Measurements from ENCODE around the gene CLDN24. TPM values are rescaled to one million over a fixed set of nuclear protein-coding genes. Genes with fewer than 3 reads are reported as not detected.

Gene CLDN24
- total RNA-seq, 4 donors from 2014 or later: not detected

DNA sequence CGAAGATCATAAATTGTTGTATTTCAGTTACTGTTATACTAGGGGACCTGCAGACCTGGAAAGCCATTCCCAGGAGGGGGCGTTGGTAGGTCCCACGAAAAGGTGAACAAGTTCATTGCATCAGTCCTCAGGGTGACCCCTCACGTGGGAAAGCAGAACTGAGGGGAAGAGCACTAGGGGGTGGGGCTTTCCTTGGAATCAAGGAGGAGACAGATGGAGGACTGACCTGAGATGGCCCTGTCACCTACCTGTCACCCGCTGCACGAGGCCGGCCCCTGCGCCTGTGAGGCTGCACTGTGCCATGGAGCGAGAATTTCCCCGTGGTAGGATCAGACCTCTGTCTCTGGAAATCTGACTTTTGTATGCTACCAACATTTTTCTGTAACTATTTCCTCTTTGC, 41.8 kb upstream of the CLDN24 start:
- 70 to 100% methylated on average over 1 to 4 of the region's 10 CpGs for WGBS, 2 donors (ENCODE audit: low coverage in 1 of 2)
- Histone ChIP-seq H3K36me3 (no peaks in the 10 kb centered on the region), H3K27ac (no peak overlapping the region), H3K27me3 (no peaks in the 10 kb centered on the region), H3K4me1 (no peaks in the 10 kb centered on the region), H3K9me3 (no peaks in the 10 kb centered on the region), H3K4me3 (no peak overlapping the region)
- TF ChIP-seq POLR2A (IDR thresholded peaks at IDR 0.05): no peak
- TF ChIP-seq, protein P1, sequence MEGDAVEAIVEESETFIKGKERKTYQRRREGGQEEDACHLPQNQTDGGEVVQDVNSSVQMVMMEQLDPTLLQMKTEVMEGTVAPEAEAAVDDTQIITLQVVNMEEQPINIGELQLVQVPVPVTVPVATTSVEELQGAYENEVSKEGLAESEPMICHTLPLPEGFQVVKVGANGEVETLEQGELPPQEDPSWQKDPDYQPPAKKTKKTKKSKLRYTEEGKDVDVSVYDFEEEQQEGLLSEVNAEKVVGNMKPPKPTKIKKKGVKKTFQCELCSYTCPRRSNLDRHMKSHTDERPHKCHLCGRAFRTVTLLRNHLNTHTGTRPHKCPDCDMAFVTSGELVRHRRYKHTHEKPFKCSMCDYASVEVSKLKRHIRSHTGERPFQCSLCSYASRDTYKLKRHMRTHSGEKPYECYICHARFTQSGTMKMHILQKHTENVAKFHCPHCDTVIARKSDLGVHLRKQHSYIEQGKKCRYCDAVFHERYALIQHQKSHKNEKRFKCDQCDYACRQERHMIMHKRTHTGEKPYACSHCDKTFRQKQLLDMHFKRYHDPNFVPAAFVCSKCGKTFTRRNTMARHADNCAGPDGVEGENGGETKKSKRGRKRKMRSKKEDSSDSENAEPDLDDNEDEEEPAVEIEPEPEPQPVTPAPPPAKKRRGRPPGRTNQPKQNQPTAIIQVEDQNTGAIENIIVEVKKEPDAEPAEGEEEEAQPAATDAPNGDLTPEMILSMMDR (IDR thresholded peaks at IDR 0.05): no peak
- TF ChIP-seq POLR2AphosphoS5 (IDR thresholded peaks at IDR 0.05): no peak
- no peak for TF ChIP-seq EP300 (IDR thresholded peaks at IDR 0.05)
- ATAC-seq: no peak

- H3K36me3 ChIP-seq: no peaks in the 10 kb centered on the region
- no peak overlapping the region for H3K27ac ChIP-seq
- no peak for ATAC-seq
- H3K4me1 ChIP-seq: no peaks in the 10 kb centered on the region
- TF ChIP-seq EP300 (IDR thresholded peaks at IDR 0.05): no peak
- TF ChIP-seq POLR2AphosphoS5 (IDR thresholded peaks at IDR 0.05): no peak
- TF ChIP-seq, protein P1 (IDR thresholded peaks at IDR 0.05): no peak
- no peak for TF ChIP-seq POLR2A (IDR thresholded peaks at IDR 0.05)
- H3K4me3 ChIP-seq: no peak overlapping the region
- H3K27me3 ChIP-seq: no peaks in the 10 kb centered on the region
- no peaks in the 10 kb centered on the region for H3K9me3 ChIP-seq
- WGBS, 2 donors (ENCODE audit: low coverage in 1 of 2): 53 to 56% methylated on average over 13 to 14 of the region's 15 CpGs
Observed at GRCh38 chr4:183362916-183363542, 40.8 kb upstream of the CLDN24 start.

- WGBS, 2 donors (ENCODE audit: low coverage in 1 of 2): 94% methylated on average over 4 of the region's 4 CpGs
- TF ChIP-seq POLR2A (IDR thresholded peaks at IDR 0.05) (no peak), POLR2AphosphoS5 (IDR thresholded peaks at IDR 0.05) (no peak), EP300 (IDR thresholded peaks at IDR 0.05) (no peak)
- TF ChIP-seq, protein P1 (IDR thresholded peaks at IDR 0.05): no peak
Observed at GRCh38 chr4:183362036-183362435, 39.8 kb upstream of the CLDN24 start.

GRCh38 chr4:183360161-183360919, 38.1 kb upstream of the CLDN24 start:
- H3K4me1 ChIP-seq: no peaks in the 10 kb centered on the region
- no peaks in the 10 kb centered on the region for H3K36me3 ChIP-seq
- 54 to 71% methylated on average over 8 to 9 of the region's 11 CpGs for WGBS, 2 donors (ENCODE audit: low coverage in 1 of 2)
- TF ChIP-seq POLR2A (IDR thresholded peaks at IDR 0.05): no peak
- no peak for TF ChIP-seq POLR2AphosphoS5 (IDR thresholded peaks at IDR 0.05)
- TF ChIP-seq, protein P1 (IDR thresholded peaks at IDR 0.05): no peak
- no peak for TF ChIP-seq EP300 (IDR thresholded peaks at IDR 0.05)
- no peak for ATAC-seq
- no peak overlapping the region for H3K4me3 ChIP-seq
- H3K27me3 ChIP-seq: no peaks in the 10 kb centered on the region
- no peak overlapping the region for H3K27ac ChIP-seq
- H3K9me3 ChIP-seq: no peaks in the 10 kb centered on the region

More at GRCh38 chr4:183362036-183362435, 39.8 kb upstream of the CLDN24 start:
- no peaks in the 10 kb centered on the region for H3K4me1 ChIP-seq
- no peaks in the 10 kb centered on the region for H3K9me3 ChIP-seq
- H3K27me3 ChIP-seq: no peaks in the 10 kb centered on the region
- no peak overlapping the region for H3K27ac ChIP-seq
- no peak for ATAC-seq
- H3K36me3 ChIP-seq: no peaks in the 10 kb centered on the region
- H3K4me3 ChIP-seq: no peak overlapping the region
